GM15510 (cell line): ENCODE data around the gene LSAMP.

ENCODE experiments used
- POLR2A ChIP-seq: IDR thresholded peaks from 3 replicates; pipeline ENCODE4 v1.6.1; 2011; ENCODE audit warnings: borderline replicate concordance; ENCODE audit not compliant: insufficient read length; ENCODE audit errors: extremely low read depth

Gene LSAMP

DNA sequence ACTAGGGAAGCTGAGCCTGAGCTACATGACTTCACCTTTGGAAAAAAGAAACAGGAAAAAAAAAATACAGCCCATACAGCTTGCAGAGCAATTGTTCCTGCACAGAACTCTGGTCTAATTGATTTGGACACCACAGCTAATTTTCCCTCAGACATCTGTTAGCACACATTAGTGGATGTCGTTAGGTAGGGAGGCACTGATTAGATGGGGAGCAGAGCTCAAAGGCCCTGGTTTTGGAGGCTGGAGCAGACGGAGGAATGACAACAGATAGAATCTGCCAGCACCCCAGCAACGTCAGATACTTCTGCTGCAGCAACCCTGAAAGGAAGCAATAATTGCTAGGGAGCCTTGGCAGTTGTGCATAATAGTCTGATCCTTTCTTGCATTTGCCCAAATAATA lies 398.9 kb downstream of the LSAMP start:
- no peak for TF ChIP-seq POLR2A

DNA sequence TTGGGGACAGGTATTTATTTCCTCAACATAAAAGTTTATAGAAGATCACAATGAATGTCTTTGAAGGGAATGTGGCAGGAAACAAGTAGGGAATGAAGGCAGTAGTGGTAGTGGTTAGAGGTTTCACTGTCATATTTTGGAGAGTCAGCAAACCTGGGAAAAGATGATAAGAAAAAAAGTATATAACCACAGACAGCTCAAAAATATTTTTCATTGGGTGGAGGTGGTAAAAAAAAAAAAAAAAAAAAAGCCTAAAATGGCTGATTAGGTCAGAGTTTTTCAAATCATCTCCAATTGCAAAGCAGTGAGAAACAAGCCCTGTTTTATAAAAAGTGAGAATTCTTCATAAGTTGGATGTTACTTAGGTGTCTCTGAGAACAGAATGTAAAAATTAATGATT lies 400.0 kb downstream of the LSAMP start:
- TF ChIP-seq POLR2A, result no peak

DNA sequence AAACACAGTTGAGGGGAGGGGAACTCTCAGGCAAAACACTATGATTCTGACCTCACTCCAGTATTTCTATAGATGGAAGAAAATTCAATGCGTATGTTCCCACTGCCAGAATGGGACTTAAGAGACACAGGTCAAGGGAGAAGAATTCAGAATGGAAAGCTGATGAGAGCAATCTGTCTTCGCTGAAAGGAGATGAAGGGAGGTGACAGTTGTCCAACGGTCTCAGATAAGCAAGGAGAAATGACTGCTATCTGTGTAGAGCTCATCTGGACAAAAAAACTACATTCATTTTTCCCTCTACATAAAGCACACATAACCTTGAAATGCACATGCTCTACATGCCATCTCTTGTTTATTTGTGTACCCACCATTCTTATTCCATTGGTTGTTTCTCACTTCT lies 405.1 kb downstream of the LSAMP start:
- TF ChIP-seq POLR2A, result no peak

DNA sequence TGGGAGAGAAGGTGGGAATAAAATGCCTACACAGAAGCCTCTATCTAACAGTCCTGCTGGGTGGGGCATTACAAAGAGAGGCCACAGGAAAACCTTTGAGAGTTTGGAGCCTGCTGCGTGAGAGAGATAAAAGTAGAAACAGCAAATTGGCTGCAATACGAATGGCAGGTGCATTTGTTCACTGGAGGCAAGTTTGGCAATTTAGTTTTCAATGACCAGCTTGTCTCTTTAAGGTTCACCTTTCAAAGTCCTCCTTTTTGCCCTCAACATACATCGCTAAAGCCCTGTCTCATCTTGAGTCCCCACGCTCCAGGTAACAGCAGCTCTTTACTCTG lies 405.7 kb downstream of the LSAMP start:
- no peak for TF ChIP-seq POLR2A

DNA sequence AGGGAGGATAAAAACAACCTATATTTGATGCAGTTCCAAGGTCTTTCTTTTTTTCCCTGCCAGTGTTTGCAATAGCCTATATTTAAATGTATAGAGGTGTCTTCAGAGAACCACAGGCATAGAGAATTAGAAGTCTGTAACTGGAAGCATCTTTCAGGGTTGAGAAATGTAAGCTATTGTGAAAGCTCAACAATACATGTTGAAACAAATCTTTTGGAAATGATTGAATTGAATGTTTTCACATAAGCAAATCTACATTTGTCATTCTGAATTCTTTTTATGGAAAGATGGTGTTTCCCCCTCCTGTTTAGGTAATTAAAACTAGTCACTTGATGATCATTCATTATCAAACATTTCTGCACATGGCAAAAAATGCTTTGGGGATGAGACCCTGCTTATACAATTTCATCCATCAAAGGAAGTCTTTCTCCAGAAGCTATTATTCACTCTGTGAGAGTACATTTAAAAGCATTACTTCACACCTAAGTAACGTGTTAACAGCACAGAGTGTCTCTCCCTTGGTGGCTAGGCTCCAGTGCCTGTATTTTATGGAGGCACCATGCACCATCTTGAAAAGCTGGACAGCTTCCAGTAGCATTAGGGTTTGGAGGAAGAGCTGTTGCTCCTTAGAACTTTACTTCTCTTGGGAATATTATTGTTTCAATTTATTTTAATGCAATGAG lies 406.2 kb downstream of the LSAMP start:
- no peak for TF ChIP-seq POLR2A

DNA sequence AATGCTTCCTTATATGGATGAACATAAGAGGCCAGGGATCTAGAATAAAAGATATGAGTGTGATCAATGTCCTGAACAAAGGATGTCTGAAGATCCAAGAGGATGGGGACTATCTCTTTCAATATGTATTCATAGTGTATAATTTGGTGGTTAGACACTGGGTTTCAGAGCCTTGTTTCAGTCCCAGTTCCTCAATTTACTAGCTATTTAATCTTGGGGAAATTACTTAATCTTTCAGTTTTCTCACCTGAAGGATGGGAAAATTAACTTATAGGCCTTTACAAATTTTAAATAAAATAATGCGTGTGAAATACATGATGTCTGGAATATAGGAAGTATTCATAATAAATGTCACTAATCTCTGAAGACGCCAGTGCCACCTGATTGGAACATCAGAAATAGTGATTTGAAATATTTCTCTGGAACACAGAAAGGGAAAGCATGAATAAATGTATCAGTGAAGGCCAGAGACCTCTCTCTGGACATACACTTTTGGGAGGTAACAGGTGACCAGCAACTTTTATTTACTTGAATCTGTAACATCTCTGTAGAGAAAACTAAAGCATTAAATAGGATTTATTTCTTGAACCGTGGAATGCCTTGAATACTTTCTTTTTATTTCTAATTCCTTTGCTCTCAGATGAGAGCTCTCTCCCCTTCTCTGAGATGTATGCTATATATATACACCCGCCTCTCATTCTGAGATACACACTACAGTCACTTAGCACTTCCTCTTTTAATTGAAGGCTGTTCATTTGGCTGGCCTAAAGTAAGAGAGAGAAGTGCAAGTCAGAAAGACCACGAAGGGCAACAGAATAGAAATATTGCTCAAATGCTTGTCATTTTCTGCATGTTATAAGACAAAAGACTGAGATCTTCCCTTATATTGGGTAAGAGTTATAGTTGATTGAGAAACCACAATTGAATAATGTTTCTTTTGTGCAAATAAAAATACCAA lies 407.1 kb downstream of the LSAMP start:
- TF ChIP-seq POLR2A, result no peak

DNA sequence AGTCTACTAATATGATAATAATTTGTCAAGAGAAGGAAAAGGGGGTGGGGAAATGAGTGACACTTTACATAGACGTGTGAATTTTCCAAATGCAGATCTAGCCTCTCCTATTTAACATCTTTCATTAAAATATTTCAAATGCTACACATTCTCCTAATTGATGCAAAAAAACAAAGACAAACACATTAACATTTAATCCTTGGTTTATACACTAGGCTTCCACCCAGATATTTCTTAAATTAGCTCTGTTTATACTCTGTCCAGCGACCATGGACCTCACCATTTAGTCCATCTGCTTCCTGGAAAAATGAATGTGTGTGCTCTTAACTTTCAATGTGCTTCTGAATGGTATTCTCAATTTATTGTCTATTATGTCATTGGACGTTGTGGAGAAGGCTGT lies 409.9 kb downstream of the LSAMP start:
- TF ChIP-seq POLR2A, result no peak

DNA sequence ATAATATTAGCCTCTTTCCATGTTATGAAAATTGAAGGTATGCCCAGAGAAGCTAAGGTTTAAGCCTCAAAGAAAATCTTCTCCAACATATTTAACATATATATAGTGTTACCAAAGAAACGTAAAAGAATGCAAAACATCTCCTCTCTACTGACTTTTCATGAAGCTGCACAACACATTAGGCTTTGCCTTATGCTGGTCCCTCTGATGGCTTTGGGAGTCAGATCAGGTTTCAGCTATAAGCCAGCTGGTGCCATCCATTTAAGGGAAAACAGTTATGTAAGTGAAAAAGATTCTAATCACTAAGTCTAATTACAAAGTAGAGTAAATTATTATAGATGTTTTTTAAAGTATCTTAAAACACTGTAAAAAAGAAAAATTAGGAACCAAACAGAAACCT lies 410.5 kb downstream of the LSAMP start:
- TF ChIP-seq POLR2A, result no peak

DNA sequence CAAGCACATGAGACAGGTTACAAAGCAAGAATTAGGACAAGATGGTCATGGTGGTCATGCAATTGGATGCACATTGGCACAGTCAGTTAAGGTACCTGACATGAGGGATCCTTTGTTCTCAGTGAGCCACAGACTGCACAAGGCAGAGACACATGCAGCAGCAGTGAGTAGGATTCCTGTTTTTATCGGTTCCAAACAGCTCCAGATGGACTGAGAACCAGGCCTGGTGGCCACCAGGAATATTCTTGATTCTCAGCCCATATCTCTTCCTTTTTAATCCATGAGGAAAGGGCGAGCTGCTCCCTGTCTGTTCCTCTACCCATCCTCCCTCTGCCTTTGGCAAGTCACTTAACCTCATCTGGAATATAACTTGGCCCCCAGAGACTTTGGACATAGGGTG lies 411.2 kb downstream of the LSAMP start:
- TF ChIP-seq POLR2A, result no peak

DNA sequence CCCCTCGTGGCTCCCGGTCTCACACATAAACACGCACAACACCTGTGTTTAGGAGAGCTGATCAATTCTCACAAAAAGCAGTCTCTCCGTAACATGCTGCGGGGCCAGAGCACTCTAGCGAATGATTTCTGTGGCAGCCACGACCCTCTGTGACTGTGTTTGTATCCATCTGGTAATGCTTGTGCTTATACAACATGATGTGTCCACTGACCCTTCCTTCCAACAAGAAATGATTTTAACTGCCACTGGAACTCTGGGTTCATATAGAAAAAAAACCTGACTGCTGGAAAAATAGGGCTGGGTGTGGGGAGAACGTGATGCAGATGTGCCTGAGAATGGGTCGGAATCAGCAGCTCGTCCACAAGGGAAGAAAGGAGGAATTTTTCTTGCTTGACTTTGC lies 411.8 kb downstream of the LSAMP start:
- no peak for TF ChIP-seq POLR2A

DNA sequence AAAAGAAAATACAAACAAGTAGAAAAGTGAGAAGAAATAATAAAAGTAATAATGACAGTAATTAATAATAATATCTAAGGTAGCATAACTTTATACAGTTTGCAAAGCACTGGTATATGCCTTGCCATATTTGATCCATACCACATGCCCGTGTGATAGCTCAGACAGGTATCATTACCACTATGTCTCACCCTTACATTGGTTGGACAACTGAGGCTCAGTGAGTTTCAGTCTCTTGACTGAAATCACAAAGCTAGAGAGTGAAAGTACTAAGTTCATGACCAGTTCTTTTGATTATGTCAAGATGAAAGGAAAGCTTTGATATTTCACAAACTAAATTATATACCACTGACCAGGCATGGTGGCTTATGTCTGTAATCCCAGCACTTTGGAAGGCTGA lies 413.1 kb downstream of the LSAMP start:
- TF ChIP-seq POLR2A, result no peak

DNA sequence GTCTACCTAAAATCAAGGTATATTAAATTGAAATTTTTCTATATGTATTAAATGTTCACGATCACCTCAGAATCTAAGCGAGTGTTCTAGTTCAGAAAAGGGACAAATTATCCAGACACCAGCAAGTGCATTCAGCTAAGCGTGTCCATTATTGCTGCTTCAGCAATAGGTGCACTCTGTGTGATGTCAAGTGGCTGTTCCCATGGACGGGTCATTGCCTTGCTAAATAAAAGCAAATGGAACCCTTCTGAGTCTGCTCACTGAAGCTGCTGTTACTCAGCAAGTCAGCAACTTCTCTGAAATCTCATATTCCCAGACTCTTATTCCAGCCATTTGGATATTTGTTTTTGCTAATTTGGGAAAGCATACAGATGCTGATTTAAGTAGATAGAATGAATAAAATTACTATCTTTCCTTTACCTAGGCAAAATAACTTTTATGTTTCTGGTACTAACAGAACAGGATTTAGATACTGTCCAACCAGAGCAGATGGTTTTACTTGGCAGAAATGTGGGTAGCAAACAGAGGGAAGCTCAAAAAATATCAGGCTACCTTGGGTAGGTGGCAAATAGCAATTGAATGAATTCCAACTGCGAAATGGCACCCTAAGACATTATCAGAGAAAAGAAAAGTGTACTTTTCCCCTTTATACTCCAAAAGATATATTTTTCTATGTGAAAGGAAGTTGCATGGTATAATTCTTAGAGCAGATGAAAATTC lies 415.0 kb downstream of the LSAMP start:
- no peak for TF ChIP-seq POLR2A

DNA sequence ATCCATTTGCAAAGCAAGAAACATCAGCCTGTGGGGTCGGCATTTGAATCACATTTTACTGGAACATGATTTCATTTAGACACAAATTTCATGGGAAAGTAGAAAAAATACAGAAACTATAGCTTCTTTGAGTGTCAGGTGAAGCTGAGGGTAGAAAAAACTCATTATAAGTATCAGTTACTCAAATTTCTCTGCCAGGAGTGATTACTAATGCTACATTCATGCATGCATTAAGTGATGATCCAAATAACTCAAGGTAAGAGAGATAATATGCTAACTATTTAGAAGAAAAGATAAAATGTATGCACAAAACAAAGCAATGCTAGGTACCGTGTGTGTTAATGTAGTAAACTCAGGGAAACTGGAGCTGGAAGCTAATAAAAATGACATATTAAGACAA lies 416.0 kb downstream of the LSAMP start:
- TF ChIP-seq POLR2A, result no peak

DNA sequence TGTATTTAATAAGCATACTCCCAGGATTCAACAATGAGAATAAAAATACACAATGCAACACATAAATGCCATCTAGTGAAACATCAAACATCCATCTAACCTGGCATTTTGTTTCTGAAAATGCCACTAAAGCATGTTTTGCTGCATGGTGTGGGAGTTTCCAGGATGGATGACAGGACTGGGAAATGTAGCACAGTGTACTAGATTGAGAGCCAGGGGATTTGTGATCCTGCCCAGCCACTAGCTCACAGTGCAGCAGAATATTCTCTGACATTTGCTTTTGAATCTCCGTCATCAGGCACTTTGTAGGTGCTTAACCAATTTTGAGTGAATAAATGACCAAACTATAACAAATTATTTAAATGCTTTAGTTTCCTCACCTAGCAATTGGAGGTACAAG lies 417.1 kb downstream of the LSAMP start:
- no peak for TF ChIP-seq POLR2A

DNA sequence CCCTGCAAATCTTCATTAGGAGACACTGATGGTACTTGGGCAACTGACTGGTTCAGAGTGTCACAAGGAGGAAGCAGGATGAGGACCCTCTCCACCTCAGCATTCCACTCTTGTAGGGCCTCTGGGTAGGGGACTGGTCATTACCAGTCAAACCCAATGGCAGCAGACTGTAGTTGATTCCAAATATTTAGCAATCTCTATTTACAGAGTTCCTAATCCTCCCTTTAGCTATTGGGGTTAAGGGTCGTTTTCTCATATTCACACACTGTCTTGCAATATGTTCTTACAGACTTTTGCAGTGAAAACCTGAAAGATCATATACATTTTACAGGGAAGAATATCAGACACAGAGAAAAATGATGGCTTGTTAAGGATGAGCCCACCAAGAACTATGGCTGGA lies 424.3 kb downstream of the LSAMP start:
- no peak for TF ChIP-seq POLR2A
